ENCODE results near the gene ZNF222.

The ZNF222 gene

GRCh38 chr19:44051650-44052402 is 26.6 kb downstream of the ZNF222 start, which contains the start of gene ZNF223:
TSS of gene ZNF223 (plus strand) at chr19:44052036. CDS start at chr19:44055177, 3,141 bp downstream.
- H3K4me3 ChIP-seq (ENCODE audit: low read depth, low read length): peak within 1 kb of the TSS; percentile 51

GRCh38 chr19:44055870-44056269 is 30.7 kb downstream of the ZNF222 start:
- no peak overlapping the region for H3K4me3 ChIP-seq (ENCODE audit: low read depth, low read length)
- no peak for TF ChIP-seq CTCF (IDR thresholded peaks at IDR 0.05; ENCODE audit: borderline replicate concordance, insufficient read depth, low read depth, low read length)

More at GRCh38 chr19:44051650-44052402, 26.6 kb downstream of the ZNF222 start, which contains the start of gene ZNF223:
- TF ChIP-seq CTCF (IDR thresholded peaks at IDR 0.05; ENCODE audit: borderline replicate concordance, insufficient read depth, low read depth, low read length): no peak

GRCh38 chr19:44059229-44059628 is 34.0 kb downstream of the ZNF222 start:
- no peak overlapping the region for H3K4me3 ChIP-seq (ENCODE audit: low read depth, low read length)
- TF ChIP-seq CTCF (IDR thresholded peaks at IDR 0.05; ENCODE audit: borderline replicate concordance, insufficient read depth, low read depth, low read length): no peak

- TF ChIP-seq CTCF (IDR thresholded peaks at IDR 0.05; ENCODE audit: borderline replicate concordance, insufficient read depth, low read depth, low read length): no peak
- no peak overlapping the region for H3K4me3 ChIP-seq (ENCODE audit: low read depth, low read length)
Observed at GRCh38 chr19:44061038-44061437, 35.9 kb downstream of the ZNF222 start.

GRCh38 chr19:44066305-44066704 is 41.1 kb downstream of the ZNF222 start:
- no peak overlapping the region for H3K4me3 ChIP-seq (ENCODE audit: low read depth, low read length)
- no peak for TF ChIP-seq CTCF (IDR thresholded peaks at IDR 0.05; ENCODE audit: borderline replicate concordance, insufficient read depth, low read depth, low read length)

- TF ChIP-seq CTCF (IDR thresholded peaks at IDR 0.05; ENCODE audit: borderline replicate concordance, insufficient read depth, low read depth, low read length): no peak
- H3K4me3 ChIP-seq (ENCODE audit: low read depth, low read length): no peak overlapping the region
Observed at GRCh38 chr19:44069415-44069814, 44.2 kb downstream of the ZNF222 start.

All from GM12875 (cell line).